Measurements from ENCODE around the gene MACO1. TPM values are rescaled to one million over a fixed set of nuclear protein-coding genes. Genes with fewer than 3 reads are reported as not detected.

The MACO1 gene
- total and polyA plus RNA-seq, 10 of the 15 experiments (the other 5 are each of a cell fraction or from before 2014, with no cell fraction given), result 3.2 to 19.8 (median 10.3) TPM

DNA sequence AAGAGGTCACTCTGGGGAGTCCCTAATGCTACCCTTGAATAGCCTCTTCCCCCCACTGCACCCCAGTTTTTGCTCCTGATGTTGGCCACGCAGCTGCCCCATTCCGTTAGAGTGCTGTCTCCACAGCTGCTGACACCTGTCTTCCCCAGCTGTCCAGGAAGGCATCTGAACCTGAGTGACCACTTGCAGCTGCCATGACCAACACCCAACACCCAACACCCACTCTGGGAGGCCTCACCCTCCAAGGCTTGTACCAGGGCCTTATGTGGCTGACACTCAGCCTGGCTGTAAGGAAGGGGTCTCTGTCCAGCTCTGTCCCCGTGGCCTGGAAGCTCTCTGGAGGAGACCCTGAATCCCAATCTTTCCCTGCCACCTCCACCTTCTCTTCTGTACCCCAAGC is 86.0 kb downstream of the MACO1 start (continued):
- TF ChIP-seq, protein P1, sequence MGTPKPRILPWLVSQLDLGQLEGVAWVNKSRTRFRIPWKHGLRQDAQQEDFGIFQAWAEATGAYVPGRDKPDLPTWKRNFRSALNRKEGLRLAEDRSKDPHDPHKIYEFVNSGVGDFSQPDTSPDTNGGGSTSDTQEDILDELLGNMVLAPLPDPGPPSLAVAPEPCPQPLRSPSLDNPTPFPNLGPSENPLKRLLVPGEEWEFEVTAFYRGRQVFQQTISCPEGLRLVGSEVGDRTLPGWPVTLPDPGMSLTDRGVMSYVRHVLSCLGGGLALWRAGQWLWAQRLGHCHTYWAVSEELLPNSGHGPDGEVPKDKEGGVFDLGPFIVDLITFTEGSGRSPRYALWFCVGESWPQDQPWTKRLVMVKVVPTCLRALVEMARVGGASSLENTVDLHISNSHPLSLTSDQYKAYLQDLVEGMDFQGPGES (IDR thresholded peaks at IDR 0.05), result no peak

DNA sequence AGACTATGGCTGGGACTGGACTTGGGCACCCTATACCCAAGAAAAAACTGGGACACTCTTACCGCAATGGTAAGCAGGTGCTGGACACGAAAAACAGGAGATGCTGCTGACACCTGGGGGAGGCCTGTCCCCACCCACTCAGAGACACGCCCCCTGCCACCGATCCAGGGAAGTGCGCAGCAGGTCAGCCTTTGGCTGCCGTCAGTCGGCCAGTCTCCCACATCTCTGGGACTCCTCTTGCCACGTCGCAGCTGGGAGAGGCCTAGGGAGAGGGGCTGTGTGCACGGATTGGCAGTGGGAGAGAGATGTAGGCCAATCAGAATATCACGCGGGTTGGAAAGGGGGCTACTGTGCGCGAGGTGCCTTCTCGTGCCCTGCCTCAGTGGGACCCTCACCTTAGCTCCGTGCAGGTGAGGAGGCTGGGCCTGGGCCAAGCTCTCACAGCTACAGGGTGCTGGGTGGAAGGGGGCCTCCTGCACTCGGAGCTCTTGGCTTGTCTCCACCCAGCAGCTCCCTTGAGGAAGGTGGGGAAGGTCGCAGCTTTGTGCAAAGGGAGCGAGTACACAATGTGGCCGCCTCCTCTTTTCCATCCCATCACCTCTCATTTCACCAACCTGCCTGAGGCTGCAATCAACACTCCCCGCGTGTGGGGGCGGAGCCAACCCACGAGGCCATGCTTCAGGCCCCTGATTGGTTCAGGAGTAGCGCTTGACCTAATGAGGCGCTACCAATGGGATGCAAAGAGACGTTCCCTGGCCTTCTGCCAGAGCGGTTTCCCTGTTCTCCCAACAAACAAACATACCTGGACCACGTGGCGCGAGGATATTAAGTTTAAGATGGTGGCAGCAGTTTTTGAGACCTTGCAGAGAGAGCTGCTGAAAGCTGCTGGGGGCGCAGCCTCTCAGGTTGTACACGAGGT is 87.0 kb downstream of the MACO1 start:
- FAIRE-seq (no peak), DNase-seq (ENCODE audit: low read depth, low spot score) (no peak), ATAC-seq (no peak)
- intact Hi-C loops (cut with micrococcal nuclease; ENCODE audit: unreplicated experiment) (no loop called here), in situ Hi-C loops (cut with MboI) (loop anchor here (10.0 kb wide), 1 partner anchor 113 kb away; no protein-coding TSS in a partner anchor)
- Histone ChIP-seq H3K36me3 (ENCODE audit: control insufficient read depth in 2 of 2, insufficient read depth in 2 of 2, low read length in 1 of 2) (no peaks in the 10 kb centered on the region), H4K20me1 (ENCODE audit: control insufficient read depth, insufficient read depth) (no peaks in the 10 kb centered on the region), H3K27ac (ENCODE audit: control insufficient read depth, insufficient read depth) (no peak overlapping the region), H3K27me3 (replicated peaks in 1 of 2; ENCODE audit: control insufficient read depth in 2 of 2, insufficient read depth in 2 of 2, low read length in 1 of 2) (0 out of 4 replicates have a peak, but pooled peaks cover 0 to 1% of the 10 kb centered on the region in 2 experiments), H3K79me2 (ENCODE audit: control insufficient read depth, insufficient read depth, low read length) (no peaks in the 10 kb centered on the region), H3K4me2 (ENCODE audit: control insufficient read depth, insufficient read depth) (no peak overlapping the region), H3K4me3 (no peak overlapping the region), H2AFZ (ENCODE audit: control insufficient read depth, low read depth, low read length) (no peak overlapping the region), H3K9ac (ENCODE audit: control insufficient read depth, insufficient read depth, low read length) (no peak overlapping the region), H3K9me3 (replicated peaks; ENCODE audit: control insufficient read depth, insufficient read depth, low read length) (no peaks in the 10 kb centered on the region), H3K4me1 (ENCODE audit: control insufficient read depth, insufficient read depth, low read length) (no peaks in the 10 kb centered on the region)
- POLR2A ChIA-PET, result no interaction called here
- TF ChIP-seq KDM1A (IDR thresholded peaks at IDR 0.05; ENCODE audit: borderline replicate concordance) (no peak), POLR2AphosphoS5 (IDR thresholded peaks at IDR 0.05; ENCODE audit: low read length) (no peak), CHD1 (IDR thresholded peaks at IDR 0.05; ENCODE audit: low read depth, low read length) (no peak)
- TF ChIP-seq, protein P2, sequence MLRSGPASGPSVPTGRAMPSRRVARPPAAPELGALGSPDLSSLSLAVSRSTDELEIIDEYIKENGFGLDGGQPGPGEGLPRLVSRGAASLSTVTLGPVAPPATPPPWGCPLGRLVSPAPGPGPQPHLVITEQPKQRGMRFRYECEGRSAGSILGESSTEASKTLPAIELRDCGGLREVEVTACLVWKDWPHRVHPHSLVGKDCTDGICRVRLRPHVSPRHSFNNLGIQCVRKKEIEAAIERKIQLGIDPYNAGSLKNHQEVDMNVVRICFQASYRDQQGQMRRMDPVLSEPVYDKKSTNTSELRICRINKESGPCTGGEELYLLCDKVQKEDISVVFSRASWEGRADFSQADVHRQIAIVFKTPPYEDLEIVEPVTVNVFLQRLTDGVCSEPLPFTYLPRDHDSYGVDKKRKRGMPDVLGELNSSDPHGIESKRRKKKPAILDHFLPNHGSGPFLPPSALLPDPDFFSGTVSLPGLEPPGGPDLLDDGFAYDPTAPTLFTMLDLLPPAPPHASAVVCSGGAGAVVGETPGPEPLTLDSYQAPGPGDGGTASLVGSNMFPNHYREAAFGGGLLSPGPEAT (IDR thresholded peaks at IDR 0.05; ENCODE audit: low read depth), result no peak
- TF ChIP-seq, protein P1 (IDR thresholded peaks at IDR 0.05), result no peak
- TF ChIP-seq, protein P3, sequence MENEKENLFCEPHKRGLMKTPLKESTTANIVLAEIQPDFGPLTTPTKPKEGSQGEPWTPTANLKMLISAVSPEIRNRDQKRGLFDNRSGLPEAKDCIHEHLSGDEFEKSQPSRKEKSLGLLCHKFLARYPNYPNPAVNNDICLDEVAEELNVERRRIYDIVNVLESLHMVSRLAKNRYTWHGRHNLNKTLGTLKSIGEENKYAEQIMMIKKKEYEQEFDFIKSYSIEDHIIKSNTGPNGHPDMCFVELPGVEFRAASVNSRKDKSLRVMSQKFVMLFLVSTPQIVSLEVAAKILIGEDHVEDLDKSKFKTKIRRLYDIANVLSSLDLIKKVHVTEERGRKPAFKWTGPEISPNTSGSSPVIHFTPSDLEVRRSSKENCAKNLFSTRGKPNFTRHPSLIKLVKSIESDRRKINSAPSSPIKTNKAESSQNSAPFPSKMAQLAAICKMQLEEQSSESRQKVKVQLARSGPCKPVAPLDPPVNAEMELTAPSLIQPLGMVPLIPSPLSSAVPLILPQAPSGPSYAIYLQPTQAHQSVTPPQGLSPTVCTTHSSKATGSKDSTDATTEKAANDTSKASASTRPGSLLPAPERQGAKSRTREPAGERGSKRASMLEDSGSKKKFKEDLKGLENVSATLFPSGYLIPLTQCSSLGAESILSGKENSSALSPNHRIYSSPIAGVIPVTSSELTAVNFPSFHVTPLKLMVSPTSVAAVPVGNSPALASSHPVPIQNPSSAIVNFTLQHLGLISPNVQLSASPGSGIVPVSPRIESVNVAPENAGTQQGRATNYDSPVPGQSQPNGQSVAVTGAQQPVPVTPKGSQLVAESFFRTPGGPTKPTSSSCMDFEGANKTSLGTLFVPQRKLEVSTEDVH (IDR thresholded peaks at IDR 0.05; ENCODE audit: low read depth, partially characterized antibody), result no peak
- WGBS (ENCODE audit: insufficient coverage, insufficient replicate concordance, low lambda C conversion rate, missing lambda C conversion rate), result 74% methylated on average over 33 of the region's 33 CpGs
- SMC1A ChIA-PET (ENCODE audit: uncharacterized antibody, unreplicated experiment), result interaction anchor here (0.6 to 1.9 kb wide), 3 partner anchors 26 to 114 kb away, joined by 3 to 5 read pairs (median 4); no protein-coding TSS in a partner anchor
- CTCF ChIA-PET, result interaction anchor here (1.2 to 6.5 kb wide), 4 partner anchors 14 to 293 kb away, joined by 4 to 61 read pairs (median 17); no protein-coding TSS in a partner anchor
- no TSS peak for BruUV-seq (replicated peaks)
- RAD21 ChIA-PET (ENCODE audit: unreplicated experiment), result interaction anchor here (1.2 kb wide), 1 partner anchor 9 kb away, joined by 3 read pairs; no protein-coding TSS in a partner anchor
